Stimulated activated CD8-positive, alpha-beta memory T cell treated with anti-CD3 and anti-CD28 coated beads, Interleukin-12 subunit alpha, Interleukin-12 subunit beta, amount 100 ng/mL, for 24 hours (primary cell): Measurements from ENCODE around the gene HSPA12B.

Experiments used
- DNase-seq: peaks from one replicate; pipeline ENCODE4 v3.0.0-alpha.2; 2020; ENCODE audit errors: extremely low read depth

Gene HSPA12B

GRCh38 chr20:3728876-3729275, 3.6 kb upstream of the HSPA12B start:
- DNase-seq = no peak

- no peak for DNase-seq
Measured at GRCh38 chr20:3729378-3729777, 3.1 kb upstream of the HSPA12B start.

GRCh38 chr20:3729811-3730540, 2.5 kb upstream of the HSPA12B start:
- no peak for DNase-seq

- no peak for DNase-seq
Measured at GRCh38 chr20:3730803-3731672, 1.4 kb upstream of the HSPA12B start.

- DNase-seq = no peak
Measured at GRCh38 chr20:3731944-3732326, 550 bp upstream of the HSPA12B start.

- DNase-seq = no peak
Measured at GRCh38 chr20:3733119-3733995, 872 bp downstream of the HSPA12B start.

GRCh38 chr20:3734111-3734843, 1.8 kb downstream of the HSPA12B start:
- no peak for DNase-seq

GRCh38 chr20:3735768-3736167, 3.3 kb downstream of the HSPA12B start:
- no peak for DNase-seq

GRCh38 chr20:3738111-3739053, 5.9 kb downstream of the HSPA12B start:
- DNase-seq = no peak

- no peak for DNase-seq
Measured at GRCh38 chr20:3739054-3739925, 6.8 kb downstream of the HSPA12B start.

GRCh38 chr20:3739926-3740451, 7.5 kb downstream of the HSPA12B start:
- DNase-seq = no peak

- DNase-seq = no peak
Measured at GRCh38 chr20:3740615-3741301, 8.3 kb downstream of the HSPA12B start.

GRCh38 chr20:3741836-3742458, 9.5 kb downstream of the HSPA12B start:
- DNase-seq = no peak

GRCh38 chr20:3743251-3743650, 10.8 kb downstream of the HSPA12B start:
- DNase-seq = no peak

- no peak for DNase-seq
Measured at GRCh38 chr20:3744037-3744436, 11.6 kb downstream of the HSPA12B start.

GRCh38 chr20:3744806-3745685, 12.6 kb downstream of the HSPA12B start:
- DNase-seq = peak; percentile 50

- DNase-seq = no peak
Measured at GRCh38 chr20:3745686-3746173, 13.2 kb downstream of the HSPA12B start.
